GM12891 (cell line): ENCODE measurements around the gene JDP2.

Experiments
- POLR2A ChIP-seq: IDR thresholded peaks from 2 replicates; pipeline ENCODE4 v1.6.1; 2011; ENCODE audit warnings: low read depth, low read length, control low read depth
- POLR2AphosphoS5 ChIP-seq: IDR thresholded peaks from 2 replicates; pipeline ENCODE4 v1.6.1; 2011; ENCODE audit warnings: low read depth, low read length, control low read depth
- TAF1 ChIP-seq: IDR thresholded peaks from 2 replicates; pipeline ENCODE4 v1.6.1; 2011; ENCODE audit warnings: low read depth, low read length, control low read depth

- TF ChIP-seq POLR2A (no peak), POLR2AphosphoS5 (no peak), TAF1 (no peak)
These were observed 42.5 kb downstream of the JDP2 start for GRCh38 chr14:75470238-75470797.
